ENCODE measurements around the gene AHI1. TPM values are rescaled to one million over a fixed set of nuclear protein-coding genes. Genes with fewer than 3 reads are reported as not detected.

Gene AHI1
- total RNA-seq, 1 experiment from 2014 or later = 22.8 TPM

- no peaks in the 10 kb centered on the region for H3K9me3 ChIP-seq (ENCODE audit: low read depth, low read length, poor library complexity, severe bottlenecking)
- H3K27ac ChIP-seq (ENCODE audit: low read depth, low read length, poor library complexity, severe bottlenecking) = no peak overlapping the region
- ChIA-PET CTCF (no interaction called here), POLR2A (ENCODE audit: low non-redundant PET) (no interaction called here)
- intact Hi-C loops (cut with micrococcal nuclease; ENCODE audit: unreplicated experiment) = no loop called here
- H3K4me3 ChIP-seq (ENCODE audit: low read depth, low read length, poor library complexity, severe bottlenecking) = no peak overlapping the region
- no TSS peak for BruUV-seq (replicated peaks)
- H3K36me3 ChIP-seq (ENCODE audit: insufficient read depth, low read length, poor library complexity, severe bottlenecking) = no peaks in the 10 kb centered on the region
- H3K27me3 ChIP-seq (replicated peaks; ENCODE audit: insufficient read depth, low read depth, low read length, poor library complexity) = no peaks in the 10 kb centered on the region
- TF ChIP-seq CTCF (conservative IDR thresholded peaks at IDR 0.05; ENCODE audit: low read depth, low read length) = no peak
- no peak for TF ChIP-seq EZH2 (IDR thresholded peaks at IDR 0.05; ENCODE audit: borderline replicate concordance, low read depth, low read length, poor library complexity, severe bottlenecking)
- DNase-seq (ENCODE audit: low spot score) = no peak
- H3K4me1 ChIP-seq (ENCODE audit: insufficient read depth, low read length, poor library complexity, severe bottlenecking) = no peaks in the 10 kb centered on the region
These were observed 187.2 kb downstream of the AHI1 start for GRCh38 chr6:135310291-135310690.

- no TSS peak for BruUV-seq (replicated peaks)
- H3K4me1 ChIP-seq (ENCODE audit: insufficient read depth, low read length, poor library complexity, severe bottlenecking) = no peaks in the 10 kb centered on the region
- intact Hi-C loops (cut with micrococcal nuclease; ENCODE audit: unreplicated experiment) = no loop called here
- no peaks in the 10 kb centered on the region for H3K9me3 ChIP-seq (ENCODE audit: low read depth, low read length, poor library complexity, severe bottlenecking)
- POLR2A ChIA-PET (ENCODE audit: low non-redundant PET) = no interaction called here
- no peak overlapping the region for H3K4me3 ChIP-seq (ENCODE audit: low read depth, low read length, poor library complexity, severe bottlenecking)
- H3K36me3 ChIP-seq (ENCODE audit: insufficient read depth, low read length, poor library complexity, severe bottlenecking) = no peaks in the 10 kb centered on the region
- no peak for DNase-seq (ENCODE audit: low spot score)
- TF ChIP-seq CTCF (conservative IDR thresholded peaks at IDR 0.05; ENCODE audit: low read depth, low read length) (no peak), EZH2 (IDR thresholded peaks at IDR 0.05; ENCODE audit: borderline replicate concordance, low read depth, low read length, poor library complexity, severe bottlenecking) (no peak)
- no peak overlapping the region for H3K27ac ChIP-seq (ENCODE audit: low read depth, low read length, poor library complexity, severe bottlenecking)
- CTCF ChIA-PET = no interaction called here
- no peaks in the 10 kb centered on the region for H3K27me3 ChIP-seq (replicated peaks; ENCODE audit: insufficient read depth, low read depth, low read length, poor library complexity)
These were observed 190.7 kb downstream of the AHI1 start for GRCh38 chr6:135306740-135307420.

- H3K9me3 ChIP-seq (ENCODE audit: low read depth, low read length, poor library complexity, severe bottlenecking) = no peaks in the 10 kb centered on the region
- H3K36me3 ChIP-seq (ENCODE audit: insufficient read depth, low read length, poor library complexity, severe bottlenecking) = no peaks in the 10 kb centered on the region
- no peaks in the 10 kb centered on the region for H3K4me1 ChIP-seq (ENCODE audit: insufficient read depth, low read length, poor library complexity, severe bottlenecking)
- TF ChIP-seq EZH2 (IDR thresholded peaks at IDR 0.05; ENCODE audit: borderline replicate concordance, low read depth, low read length, poor library complexity, severe bottlenecking) (no peak), CTCF (conservative IDR thresholded peaks at IDR 0.05; ENCODE audit: low read depth, low read length) (no peak)
- DNase-seq (ENCODE audit: low spot score) = no peak
- no TSS peak for BruUV-seq (replicated peaks)
- no peak overlapping the region for H3K4me3 ChIP-seq (ENCODE audit: low read depth, low read length, poor library complexity, severe bottlenecking)
- CTCF ChIA-PET = no interaction called here
- intact Hi-C loops (cut with micrococcal nuclease; ENCODE audit: unreplicated experiment) = no loop called here
- no peaks in the 10 kb centered on the region for H3K27me3 ChIP-seq (replicated peaks; ENCODE audit: insufficient read depth, low read depth, low read length, poor library complexity)
- no peak overlapping the region for H3K27ac ChIP-seq (ENCODE audit: low read depth, low read length, poor library complexity, severe bottlenecking)
- POLR2A ChIA-PET (ENCODE audit: low non-redundant PET) = no interaction called here
These were observed 191.4 kb downstream of the AHI1 start for GRCh38 chr6:135306166-135306565.
